ENCODE measurements around the gene ALDH1B1. TPM values are rescaled to one million over a fixed set of nuclear protein-coding genes. Genes with fewer than 3 reads are reported as not detected.
A peak's percentile ranks its signal among the peaks of the same experiment; 100 is the strongest.

Gene ALDH1B1
- total RNA-seq, 1 experiment from 2014 or later, result 13.1 TPM

DNA sequence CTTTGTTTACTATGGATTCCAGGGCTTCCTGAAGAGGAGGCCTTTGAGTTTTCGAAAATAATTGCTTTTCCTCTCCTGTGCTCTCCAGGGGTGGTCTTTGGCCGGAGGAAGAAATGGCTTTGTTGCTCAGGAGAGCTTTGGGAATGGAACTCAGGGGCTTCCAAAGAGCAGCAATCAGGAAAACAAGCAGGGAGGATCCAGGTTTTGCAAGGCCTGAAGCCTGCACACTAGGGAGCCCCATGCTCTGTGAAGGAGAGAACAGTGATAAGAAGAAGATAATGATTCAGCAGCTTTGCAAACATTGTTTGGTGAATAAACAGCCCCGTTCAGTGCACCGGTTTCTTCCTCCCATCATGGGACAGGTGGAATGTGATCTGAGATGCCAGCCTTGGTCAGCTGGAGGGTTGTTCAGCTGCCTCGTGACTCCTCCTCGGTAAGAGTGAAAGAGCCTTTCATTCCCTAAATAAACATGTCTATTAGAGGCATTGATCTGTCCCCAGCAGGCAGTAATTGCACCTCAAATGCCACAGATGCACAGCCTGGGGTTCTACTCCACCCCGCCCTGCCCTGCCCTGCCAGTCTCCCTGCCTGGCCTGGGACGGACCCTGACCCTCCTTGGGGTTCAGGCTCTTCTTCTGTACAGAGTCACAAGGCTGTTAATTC, 11.5 kb upstream of the ALDH1B1 start:
- no peaks in the 10 kb centered on the region for H3K36me3 ChIP-seq (ENCODE audit: low read depth)
- H4K20me1 ChIP-seq (ENCODE audit: insufficient read depth), result no peaks in the 10 kb centered on the region
- BruUV-seq (replicated peaks), result no TSS peak
- peak overlapping the region; percentile 30 for H3K4me2 ChIP-seq
- H3K9me2 ChIP-seq (ENCODE audit: insufficient read depth), result no peaks in the 10 kb centered on the region
- peak overlapping the region; percentile 22; the same call in 1 of the 2 replicates for H2AFZ ChIP-seq
- ChIA-PET CTCF (no interaction called here), POLR2A (ENCODE audit: unreplicated experiment) (no interaction called here)
- DNase-seq, result peak in 1 of 2 experiments; percentile 81
- no peaks in the 10 kb centered on the region for H3K79me2 ChIP-seq (ENCODE audit: low read depth)
- H3K9me3 ChIP-seq (ENCODE audit: insufficient read depth, low read depth), result no peaks in the 10 kb centered on the region
- no peak overlapping the region for H3K4me3 ChIP-seq
- peak overlapping the region; percentile 63 for H3K27ac ChIP-seq
- H3F3A ChIP-seq (ENCODE audit: insufficient read depth, low read depth), result peaks cover 11% of the 10 kb centered on the region
- no peaks in the 10 kb centered on the region for H3K27me3 ChIP-seq (ENCODE audit: insufficient read depth, low read depth)
- intact Hi-C loops (cut with micrococcal nuclease; ENCODE audit: unreplicated experiment), result no loop called here
- H3K4me1 ChIP-seq (replicated peaks; ENCODE audit: insufficient read depth), result peaks cover 40% of the 10 kb centered on the region
- TF ChIP-seq EZH2 (IDR thresholded peaks at IDR 0.05; ENCODE audit: low read depth) (no peak), CTCF (conservative IDR thresholded peaks at IDR 0.05) (no peak)

GRCh38 chr9:38382141-38382540, 10.4 kb upstream of the ALDH1B1 start:
- Histone ChIP-seq H3K27me3 (ENCODE audit: insufficient read depth, low read depth) (no peaks in the 10 kb centered on the region), H3F3A (ENCODE audit: insufficient read depth, low read depth) (peaks cover 11% of the 10 kb centered on the region), H3K9me2 (ENCODE audit: insufficient read depth) (no peaks in the 10 kb centered on the region), H3K79me2 (ENCODE audit: low read depth) (no peaks in the 10 kb centered on the region), H3K4me3 (no peak overlapping the region), H2AFZ (no peak overlapping the region), H3K36me3 (ENCODE audit: low read depth) (no peaks in the 10 kb centered on the region), H3K4me2 (no peak overlapping the region), H3K27ac (0 out of 2 replicates have a peak overlapping the region, but pooled peaks have one; percentile 63), H4K20me1 (ENCODE audit: insufficient read depth) (no peaks in the 10 kb centered on the region), H3K4me1 (replicated peaks; ENCODE audit: insufficient read depth) (peaks cover 40% of the 10 kb centered on the region), H3K9me3 (ENCODE audit: insufficient read depth, low read depth) (no peaks in the 10 kb centered on the region)
- intact Hi-C loops (cut with micrococcal nuclease; ENCODE audit: unreplicated experiment), result no loop called here
- no peak for TF ChIP-seq EZH2 (IDR thresholded peaks at IDR 0.05; ENCODE audit: low read depth)
- no peak for TF ChIP-seq CTCF (conservative IDR thresholded peaks at IDR 0.05)
- POLR2A ChIA-PET (ENCODE audit: unreplicated experiment), result no interaction called here
- BruUV-seq (replicated peaks), result no TSS peak
- DNase-seq, result no peak
- CTCF ChIA-PET, result no interaction called here

DNA sequence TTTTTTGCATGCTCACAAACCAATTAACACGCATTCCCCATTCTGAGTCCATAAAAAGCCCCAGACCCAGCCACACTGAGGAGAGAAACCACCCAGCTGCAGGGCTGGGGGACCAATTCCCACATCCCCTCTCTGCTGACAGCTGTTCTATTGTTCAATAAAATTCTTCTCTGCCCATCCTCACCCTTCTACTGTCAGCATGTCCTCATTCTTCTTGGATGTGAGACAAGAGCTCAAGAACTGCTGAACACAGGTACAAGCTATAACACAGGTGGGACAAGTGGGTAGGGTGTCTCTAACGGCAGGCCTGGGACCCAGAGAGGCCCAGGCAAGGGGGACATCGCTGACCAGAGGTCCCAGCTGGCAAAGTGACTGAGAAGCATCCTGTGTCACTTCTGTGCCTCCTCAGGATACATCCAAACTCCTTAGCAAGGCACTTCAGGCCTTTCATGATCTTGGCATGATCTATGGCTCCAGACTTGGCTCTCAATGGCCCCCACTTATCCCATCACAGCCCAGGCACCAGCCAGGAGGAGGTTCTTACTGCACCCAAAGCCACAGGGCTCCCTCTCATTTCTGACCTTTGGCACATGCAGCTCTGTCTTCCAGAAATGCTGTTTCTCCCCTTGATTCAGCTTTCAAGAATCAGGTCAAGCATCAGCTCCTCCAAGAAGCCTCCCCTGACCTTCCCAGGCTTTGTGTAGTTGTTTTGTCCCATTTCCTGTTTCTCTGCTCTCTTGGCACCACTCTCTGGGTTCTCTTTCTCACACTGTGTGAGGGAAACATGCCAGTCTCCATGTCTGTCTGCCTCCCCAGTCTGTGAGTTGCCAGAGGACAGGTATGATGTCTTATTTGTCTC, 7.3 kb upstream of the ALDH1B1 start:
- H3K36me3 ChIP-seq (ENCODE audit: low read depth), result no peaks in the 10 kb centered on the region

More for the DNA sequence above, 7.3 kb upstream of the ALDH1B1 start:
- Histone ChIP-seq H3K4me1 (replicated peaks; ENCODE audit: insufficient read depth) (peaks cover 36% of the 10 kb centered on the region), H2AFZ (no peak overlapping the region), H3K9me2 (ENCODE audit: insufficient read depth) (no peaks in the 10 kb centered on the region), H3K27ac (no peak overlapping the region), H3K9me3 (ENCODE audit: insufficient read depth, low read depth) (no peaks in the 10 kb centered on the region), H4K20me1 (ENCODE audit: insufficient read depth) (no peaks in the 10 kb centered on the region), H3K27me3 (ENCODE audit: insufficient read depth, low read depth) (no peaks in the 10 kb centered on the region), H3K79me2 (ENCODE audit: low read depth) (no peaks in the 10 kb centered on the region), H3K4me3 (no peak overlapping the region), H3K4me2 (no peak overlapping the region), H3F3A (ENCODE audit: insufficient read depth, low read depth) (peaks cover 11% of the 10 kb centered on the region)
- intact Hi-C loops (cut with micrococcal nuclease; ENCODE audit: unreplicated experiment), result no loop called here
- TF ChIP-seq EZH2 (IDR thresholded peaks at IDR 0.05; ENCODE audit: low read depth), result no peak
- TF ChIP-seq CTCF (conservative IDR thresholded peaks at IDR 0.05), result no peak
- ChIA-PET POLR2A (ENCODE audit: unreplicated experiment) (no interaction called here), CTCF (no interaction called here)
- no peak for DNase-seq
- BruUV-seq (replicated peaks), result no TSS peak
